Fibroblast of pulmonary artery (primary cell): ENCODE data around the gene TMEM98.
A peak's percentile ranks its signal among the peaks of the same experiment; 100 is the strongest.

Experiments
- DNase-seq: peaks from one replicate; pipeline ENCODE4 v3.0.0-alpha.2; 2010; ENCODE audit warnings: low read depth
- H3K4me3 ChIP-seq: replicated peaks from 2 replicates; pipeline ENCODE4 v1.5.1; 2011; ENCODE audit warnings: low read depth, mild to moderate bottlenecking, control low read depth, low read length, moderate library complexity
- CTCF ChIP-seq: IDR thresholded peaks from 2 replicates; pipeline ENCODE4 v1.5.1; 2011; ENCODE audit warnings: mild to moderate bottlenecking, control low read depth, low read length, inconsistent platforms; ENCODE audit errors: missing control alignments

TMEM98 gene

GRCh38 chr17:32927201-32927723 is 691 bp upstream of the TMEM98 start:
- no peak for TF ChIP-seq CTCF
- H3K4me3 ChIP-seq: peak overlapping the region; percentile 63
- no peak for DNase-seq

- peak overlapping the region; percentile 63 for H3K4me3 ChIP-seq
- no peak for TF ChIP-seq CTCF
- DNase-seq: peak; percentile 34
Measured at GRCh38 chr17:32928586-32929535, 908 bp downstream of the TMEM98 start.

- no peak for DNase-seq
- H3K4me3 ChIP-seq: peak overlapping the region; percentile 63
- TF ChIP-seq CTCF: no peak
Measured at GRCh38 chr17:32929588-32929987, 1.6 kb downstream of the TMEM98 start.

- no peak overlapping the region for H3K4me3 ChIP-seq
- TF ChIP-seq CTCF: no peak
- DNase-seq: no peak
Measured at GRCh38 chr17:32930512-32930911, 2.6 kb downstream of the TMEM98 start.

- H3K4me3 ChIP-seq: no peak overlapping the region
- no peak for DNase-seq
- no peak for TF ChIP-seq CTCF
Measured at GRCh38 chr17:32931686-32932085, 3.7 kb downstream of the TMEM98 start.

- H3K4me3 ChIP-seq: no peak overlapping the region
- TF ChIP-seq CTCF: no peak
- no peak for DNase-seq
Measured at GRCh38 chr17:32933881-32934280, 5.9 kb downstream of the TMEM98 start.

- no peak for TF ChIP-seq CTCF
- no peak for DNase-seq
- H3K4me3 ChIP-seq: no peak overlapping the region
Measured at GRCh38 chr17:32935726-32936125, 7.8 kb downstream of the TMEM98 start.
